Hindlimb muscle (tissue), 1 donor: ENCODE data around the gene SPATA2. TPM values are rescaled to one million over a fixed set of nuclear protein-coding genes. Genes with fewer than 3 reads are reported as not detected.
"Not testable (repeated sequence)": the region's sequence is repeated elsewhere in the genome, so short reads cannot be mapped to it uniquely, and the experiment has no call there.

Experiments used
- DNase-seq: peaks from one replicate; pipeline ENCODE4 v3.0.0-alpha.2; 2013
- polyA plus RNA-seq: library from polyadenylated mRNA; unstranded; fragments of 120-200 nt; gene quantifications from one replicate; pipeline ENCODE4 v1.2.1, GENCODE V29; 2013; ENCODE audit not compliant: insufficient read length

Gene SPATA2
- polyA plus RNA-seq: 6.3 TPM

DNA sequence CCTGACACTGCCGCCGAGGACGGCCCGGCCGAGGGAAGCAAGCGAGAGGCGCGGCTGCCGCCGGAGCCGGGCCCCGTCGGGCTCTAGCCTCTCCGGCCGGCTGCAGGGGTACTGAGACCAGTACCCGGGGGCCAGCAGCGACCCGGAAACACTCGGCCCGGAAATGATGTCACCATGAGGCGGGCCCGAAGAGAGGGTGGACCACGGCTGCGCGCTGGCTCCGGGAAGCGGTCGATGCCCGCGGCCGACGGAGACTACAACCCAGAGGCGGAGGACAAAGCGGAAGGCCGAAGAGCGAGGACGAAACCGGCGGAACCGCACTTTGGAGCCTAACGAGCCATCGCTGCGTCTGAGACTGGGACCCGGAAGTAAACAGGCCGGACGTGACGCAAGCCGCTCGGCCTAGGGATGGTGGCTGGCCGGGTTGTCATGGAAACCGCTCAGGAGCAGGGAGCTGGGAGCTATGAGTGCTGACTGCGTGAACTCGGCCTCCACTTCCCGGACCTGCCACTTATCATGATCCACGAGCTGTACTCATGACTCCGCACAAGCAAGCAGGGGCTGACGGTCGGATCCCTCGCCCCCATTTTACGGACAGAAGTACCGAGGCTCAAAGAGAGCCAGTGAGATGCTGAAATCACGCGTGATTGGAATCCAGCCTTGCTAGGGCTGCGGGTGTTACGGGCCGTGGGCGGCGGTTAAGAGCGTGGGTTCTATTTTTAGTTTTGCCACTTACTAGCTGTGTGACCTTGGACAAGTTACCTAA is at the start of gene SPATA2:
SPATA2 (minus strand) TSS at position 150 of the 766 bp plus-strand sequence. CDS start 7,039 bp downstream, outside the sequence.
- DNase-seq: peak; percentile 94

DNA sequence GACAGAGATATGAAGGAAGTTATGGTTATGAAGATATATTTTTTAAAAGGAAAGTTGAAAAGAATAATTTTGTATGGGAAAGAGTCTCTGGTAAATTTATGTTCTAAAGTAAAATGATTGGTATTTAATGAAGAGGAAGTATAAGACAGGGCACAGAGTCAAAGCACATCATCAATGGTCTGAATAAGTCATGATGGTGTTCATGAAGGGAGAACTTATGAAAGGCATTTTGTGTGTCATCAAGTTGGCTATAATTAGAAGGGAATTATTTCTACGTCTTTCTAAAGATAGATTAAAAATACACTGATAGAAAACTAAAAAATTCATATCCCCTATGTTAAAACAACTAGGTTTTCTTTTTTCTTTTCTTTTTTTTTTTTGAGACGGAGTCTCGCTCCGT is 46.1 kb upstream of the SPATA2 start:
- DNase-seq: no peak

- not testable (repeated sequence) for DNase-seq
Observed at GRCh38 chr20:49957089-49957938, 42.0 kb upstream of the SPATA2 start.

- DNase-seq: no peak
Observed at GRCh38 chr20:49956689-49957088, 41.4 kb upstream of the SPATA2 start.

- DNase-seq: not testable (repeated sequence)
Observed at GRCh38 chr20:49955830-49956396, 40.6 kb upstream of the SPATA2 start.

DNA sequence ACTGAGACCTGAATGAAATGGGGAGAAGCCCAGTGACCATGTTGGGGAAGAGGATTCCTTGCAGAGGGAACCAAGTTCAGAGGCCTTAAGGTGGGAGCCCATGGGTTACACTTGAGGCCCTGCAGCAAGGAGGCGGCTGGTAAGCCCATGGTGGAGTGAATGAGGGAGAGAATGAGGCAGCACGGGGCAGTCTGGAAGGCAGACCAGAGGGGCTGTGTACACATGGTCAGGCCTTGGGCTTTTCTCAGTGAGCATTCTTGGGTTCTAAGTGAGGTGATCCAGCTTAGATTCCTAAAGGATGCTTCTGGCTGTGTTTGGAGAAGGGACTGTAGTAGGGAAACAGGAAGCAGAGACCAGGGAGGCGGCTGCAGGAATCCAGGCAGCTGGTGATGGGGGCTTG is 39.8 kb upstream of the SPATA2 start:
- DNase-seq: no peak

- DNase-seq: no peak
Observed at GRCh38 chr20:49951151-49951550, 35.8 kb upstream of the SPATA2 start.

DNA sequence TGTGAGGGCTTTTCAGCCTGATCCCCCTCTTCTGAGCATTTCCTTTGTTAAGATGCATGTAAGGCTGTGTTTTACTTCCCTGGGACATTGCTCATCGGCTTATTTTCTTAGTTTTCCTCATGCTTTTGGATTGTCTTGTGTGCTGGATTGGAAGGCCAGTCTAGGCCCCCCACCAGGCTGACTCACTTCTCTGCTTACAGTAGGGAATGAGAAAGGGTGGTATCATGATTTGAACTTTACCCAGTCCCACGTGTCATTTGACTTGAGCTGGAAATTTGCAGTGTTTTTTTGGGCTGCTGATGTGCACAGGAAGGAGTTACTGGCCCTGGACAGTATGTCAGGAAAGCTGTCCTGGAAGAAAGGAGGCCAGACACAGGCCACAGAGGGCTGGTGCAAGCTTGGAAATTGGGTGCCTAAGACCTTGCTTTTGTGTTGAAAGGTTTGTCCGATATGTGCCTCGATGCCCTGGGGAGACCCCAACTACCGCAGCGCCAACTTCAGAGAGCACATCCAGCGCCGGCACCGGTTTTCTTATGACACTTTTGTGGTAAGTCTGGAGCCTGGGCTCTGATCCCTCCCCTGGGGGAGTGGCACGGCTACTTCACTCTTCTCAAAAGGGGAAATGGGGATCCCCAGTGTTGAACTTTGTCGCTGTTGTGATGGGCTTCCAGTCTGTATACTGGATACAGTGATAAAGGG is 33.6 kb upstream of the SPATA2 start:
- no peak for DNase-seq

- no peak for DNase-seq
Observed at GRCh38 chr20:49948178-49948577, 32.8 kb upstream of the SPATA2 start.

- no peak for DNase-seq
Observed at GRCh38 chr20:49945701-49946477, 30.6 kb upstream of the SPATA2 start.

- no peak for DNase-seq
Observed at GRCh38 chr20:49945306-49945700, 30.0 kb upstream of the SPATA2 start.

DNA sequence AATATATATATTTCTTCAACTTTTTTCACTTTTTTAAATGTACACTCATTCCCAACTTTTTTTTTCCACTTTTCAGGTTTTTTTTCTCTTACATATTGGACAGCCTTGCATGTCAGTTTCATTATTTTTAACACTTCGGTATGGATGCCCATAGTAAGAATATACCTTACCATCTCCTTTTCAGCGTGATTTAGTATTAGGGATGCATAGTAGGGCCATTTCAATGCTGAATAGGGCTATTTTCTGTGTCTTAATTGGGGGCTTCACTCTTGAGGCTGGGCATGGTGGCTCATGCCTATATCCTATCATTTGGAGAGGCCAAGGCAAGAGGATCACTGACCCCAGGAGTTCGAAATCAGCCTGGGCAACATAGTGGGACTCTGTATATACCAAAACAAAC is 27.6 kb upstream of the SPATA2 start:
- DNase-seq: no peak

DNA sequence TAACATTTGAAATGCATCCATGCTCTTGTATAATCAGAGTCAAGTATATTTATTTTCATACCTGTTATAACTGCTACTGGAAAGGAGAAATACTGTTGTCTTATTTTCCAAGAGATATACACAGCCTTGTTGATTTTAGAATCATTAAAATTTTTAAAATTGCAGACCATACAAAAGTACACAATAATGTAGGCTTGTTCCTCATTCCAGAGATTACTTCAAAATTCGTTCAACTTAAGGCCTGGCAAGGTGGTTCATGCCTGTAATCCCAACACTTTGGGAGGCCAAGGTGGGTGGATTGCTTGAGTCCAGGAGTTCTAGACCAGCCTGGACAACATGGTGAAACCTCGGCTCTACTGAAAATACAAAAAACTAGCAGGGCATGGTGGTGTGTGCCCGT is 27.0 kb upstream of the SPATA2 start:
- no peak for DNase-seq

GRCh38 chr20:49941456-49941855 is 26.1 kb upstream of the SPATA2 start:
- no peak for DNase-seq

GRCh38 chr20:49938173-49939163 is 23.1 kb upstream of the SPATA2 start:
- DNase-seq: peak; percentile 74

DNA sequence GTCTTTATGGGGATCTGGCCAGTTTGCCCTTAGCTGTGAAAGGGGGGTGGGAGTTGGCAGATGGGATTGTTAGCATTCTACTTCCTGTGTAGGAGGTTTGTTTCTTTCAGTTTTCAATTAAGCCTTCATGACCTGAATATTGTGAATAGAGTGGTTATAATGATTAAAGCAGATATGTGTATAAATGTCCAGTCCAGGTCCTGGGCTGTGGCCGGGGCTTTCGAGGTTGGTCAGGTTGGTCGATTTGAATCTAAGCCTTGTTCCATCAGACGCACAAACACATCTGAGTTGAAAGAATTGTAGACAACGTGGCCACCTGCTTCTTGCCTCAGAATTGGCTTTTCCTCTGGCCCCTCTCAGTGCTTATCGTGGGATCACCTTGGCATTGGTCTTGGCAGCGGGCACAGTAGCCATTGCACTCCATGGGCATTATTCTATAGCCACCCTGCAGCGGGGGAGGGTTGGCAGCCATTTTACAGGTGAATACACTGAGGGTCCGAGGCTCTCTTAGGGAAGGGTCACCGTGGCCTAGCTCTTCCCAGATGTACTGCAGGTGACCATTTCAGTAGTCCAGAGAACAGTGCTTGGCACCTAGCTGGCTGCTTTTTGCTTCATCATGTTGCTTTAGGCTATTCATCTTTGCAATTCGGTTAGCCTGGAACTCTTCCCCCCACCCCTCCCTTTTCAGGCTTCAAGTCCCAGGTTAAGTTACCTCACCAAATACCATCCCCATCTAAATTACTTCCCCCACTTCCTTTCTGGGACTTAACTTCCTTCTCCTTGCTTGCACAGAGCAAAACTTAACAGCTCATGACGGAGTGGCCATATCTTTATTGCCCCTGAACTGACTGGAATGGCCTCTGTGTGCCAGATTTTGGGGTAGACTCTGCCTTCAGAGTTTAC is 21.9 kb upstream of the SPATA2 start:
- DNase-seq: no peak

DNA sequence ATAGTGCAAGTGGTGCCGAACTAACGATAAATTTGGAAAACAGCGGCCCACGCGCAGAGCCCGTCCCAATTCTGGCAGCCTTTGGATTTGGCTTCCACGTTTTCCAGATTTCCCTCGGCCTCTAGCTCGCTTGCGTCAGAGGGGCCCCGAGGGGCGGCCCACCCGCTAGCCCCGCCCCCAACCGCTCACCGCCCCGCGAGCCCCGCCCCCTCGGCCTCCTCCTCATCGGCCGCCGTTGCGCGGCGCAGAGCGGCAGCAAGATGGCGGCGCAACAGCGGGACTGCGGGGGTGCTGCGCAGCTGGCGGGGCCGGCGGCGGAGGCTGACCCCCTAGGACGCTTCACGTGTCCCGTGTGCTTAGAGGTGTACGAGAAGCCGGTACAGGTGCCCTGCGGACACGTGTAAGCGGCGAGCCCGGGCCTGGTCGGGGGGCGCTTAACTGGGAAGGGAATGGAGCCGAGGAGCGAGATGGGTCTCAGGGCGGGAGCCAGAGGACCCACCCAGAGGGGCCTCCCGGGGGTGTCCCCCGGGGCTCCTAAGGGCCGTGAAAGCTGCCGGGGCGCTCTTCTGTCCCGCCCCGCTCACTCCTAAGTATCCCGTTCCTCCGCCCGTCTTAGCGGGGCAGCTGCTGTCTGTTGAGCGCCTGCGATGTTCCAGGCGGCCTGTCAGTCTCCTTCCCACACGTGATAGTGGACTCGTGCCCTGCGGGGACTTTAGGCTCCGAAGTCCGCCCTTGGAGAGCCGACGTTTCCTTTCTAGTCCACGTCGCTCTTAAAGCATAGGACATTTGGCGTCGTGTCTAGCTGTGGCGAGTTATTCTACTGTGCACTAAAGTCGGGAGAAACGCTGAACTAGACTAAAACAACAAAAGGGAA is 21.1 kb upstream of the SPATA2 start, which contains the start of gene RNF114:
RNF114 (plus strand) TSS at position 245 of the 874 bp plus-strand sequence; CDS start at position 261, 16 bp downstream.
- peak; percentile 94 for DNase-seq

DNA sequence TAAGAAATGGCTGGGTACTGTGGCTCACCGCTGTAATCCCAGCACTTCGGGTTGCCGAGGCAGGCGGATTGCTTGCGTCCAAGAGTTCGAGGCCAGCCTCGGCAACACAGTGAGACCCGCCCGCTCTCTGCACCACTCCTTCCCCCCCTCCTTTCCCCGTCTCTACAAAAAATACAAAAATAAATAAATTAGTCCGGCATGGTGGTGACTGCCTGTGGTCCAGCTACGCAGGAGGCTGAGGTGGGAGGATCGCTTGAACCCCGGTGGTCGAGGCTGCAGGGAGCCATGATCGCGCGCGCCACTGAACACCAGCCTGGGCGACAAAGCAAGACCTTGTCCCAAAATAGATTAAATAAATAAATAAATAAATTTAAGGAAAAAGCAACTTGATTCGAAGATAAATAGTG is 20.4 kb upstream of the SPATA2 start:
- DNase-seq: no peak
